ENCODE results near the gene M1AP.

GRCh38 chr2:74537140-74537539 is 111.0 kb downstream of the M1AP start:
- TF ChIP-seq CTCF (IDR thresholded peaks at IDR 0.05; ENCODE audit: control extremely low read depth in 1 of 3, insufficient read depth in 1 of 3, low read depth in 1 of 3, low read length in 3 of 3) (no peak), EP300 (IDR thresholded peaks at IDR 0.05; ENCODE audit: borderline replicate concordance in 1 of 2, low read depth in 2 of 2, low read length in 2 of 2) (no peak), USF2 (IDR thresholded peaks at IDR 0.05; ENCODE audit: low read length) (no peak), GABPA (IDR thresholded peaks at IDR 0.05; ENCODE audit: borderline replicate concordance, insufficient read depth, low read length) (no peak), POLR2A (IDR thresholded peaks at IDR 0.05; ENCODE audit: control extremely low read depth in 1 of 2, low read depth in 2 of 2, low read length in 2 of 2) (no peak), POLR2AphosphoS5 (IDR thresholded peaks at IDR 0.05; ENCODE audit: low read depth, low read length) (no peak), CEBPB (IDR thresholded peaks at IDR 0.05; ENCODE audit: low read depth, low read length) (no peak), JUND (IDR thresholded peaks at IDR 0.05; ENCODE audit: low read length) (no peak), CBX8 (IDR thresholded peaks at IDR 0.05; ENCODE audit: borderline replicate concordance, low read depth, low read length) (no peak), RNF2 (IDR thresholded peaks at IDR 0.05; ENCODE audit: borderline replicate concordance, low read depth, low read length, missing control alignments, poor library complexity, severe bottlenecking) (no peak), EGR1 (IDR thresholded peaks at IDR 0.05; ENCODE audit: borderline replicate concordance, low read depth, low read length) (no peak), SAP30 (IDR thresholded peaks at IDR 0.05; ENCODE audit: insufficient read depth, insufficient replicate concordance, low read length) (no peak), MAFK (IDR thresholded peaks at IDR 0.05; ENCODE audit: low read depth, low read length) (no peak), EZH2 (IDR thresholded peaks at IDR 0.05; ENCODE audit: low read depth, low read length, severe bottlenecking) (no peak)
